ENCODE measurements around the gene TBX5.

The TBX5 gene

DNA sequence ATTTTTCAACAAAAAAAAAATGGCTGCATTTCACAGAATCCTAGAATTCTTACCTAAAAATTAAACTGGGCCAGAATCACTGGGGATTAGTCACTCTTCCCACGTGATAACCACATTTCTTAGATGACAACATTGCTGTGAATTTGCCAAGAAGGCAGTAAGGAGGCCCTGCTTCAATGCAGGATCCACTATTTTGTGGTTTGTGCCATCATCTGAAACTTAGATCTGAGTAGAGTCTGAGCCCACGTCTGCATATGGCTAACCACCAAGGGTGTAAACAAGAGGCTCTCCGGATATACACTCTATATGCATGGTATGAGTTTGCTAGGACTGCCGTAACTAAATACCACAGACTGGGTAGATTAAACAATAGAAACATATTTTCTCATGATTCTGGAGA, 24.4 kb upstream of the TBX5 start:
- DNase-seq, result no peak

DNA sequence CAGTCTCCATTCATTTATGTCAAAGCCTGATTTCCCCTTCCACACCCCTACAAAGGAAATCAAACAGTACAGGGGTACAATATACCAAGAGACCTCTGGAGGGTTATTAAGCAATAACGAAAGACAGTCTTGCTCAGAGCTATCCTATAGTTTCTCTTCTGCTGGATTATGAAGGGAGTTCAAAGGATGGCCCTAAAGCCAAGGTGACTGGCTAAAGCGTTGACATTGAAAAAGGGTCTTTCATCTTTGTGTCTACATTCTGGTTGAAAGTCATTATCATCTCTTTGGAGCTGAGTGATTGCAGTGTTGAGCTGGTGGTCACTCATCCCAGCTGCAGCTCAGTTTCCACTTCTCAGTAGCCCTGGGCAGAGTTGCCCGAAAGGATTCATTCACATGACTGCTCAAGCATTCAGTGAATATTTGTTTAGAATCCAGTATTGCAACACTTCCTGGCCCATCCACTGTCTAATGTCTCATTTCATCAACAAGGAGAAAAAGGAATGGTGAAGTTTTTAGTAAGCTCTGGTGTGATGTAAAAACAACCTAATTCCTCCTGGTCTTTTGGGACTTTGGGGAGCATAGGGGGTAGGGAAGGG, 19.2 kb upstream of the TBX5 start:
- DNase-seq, result no peak

DNA sequence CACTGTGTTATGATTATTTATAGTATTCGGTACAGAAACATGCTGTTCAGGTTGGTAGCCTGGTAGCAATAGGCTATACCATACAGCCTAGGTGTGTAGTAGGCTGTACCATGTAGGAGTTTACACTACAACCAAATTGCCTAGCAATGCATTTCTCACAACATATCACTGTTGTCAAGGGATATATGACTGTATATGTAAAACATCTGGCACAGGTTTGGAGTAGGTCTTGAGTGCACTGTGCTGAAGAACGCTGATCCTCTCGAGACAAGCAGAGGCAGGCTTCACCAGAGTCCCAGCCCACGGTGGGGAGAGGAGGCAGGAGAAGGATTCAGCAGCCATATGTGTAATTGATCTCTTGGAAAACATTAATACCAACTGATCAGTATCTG, 15.0 kb upstream of the TBX5 start:
- DNase-seq, result no peak

DNA sequence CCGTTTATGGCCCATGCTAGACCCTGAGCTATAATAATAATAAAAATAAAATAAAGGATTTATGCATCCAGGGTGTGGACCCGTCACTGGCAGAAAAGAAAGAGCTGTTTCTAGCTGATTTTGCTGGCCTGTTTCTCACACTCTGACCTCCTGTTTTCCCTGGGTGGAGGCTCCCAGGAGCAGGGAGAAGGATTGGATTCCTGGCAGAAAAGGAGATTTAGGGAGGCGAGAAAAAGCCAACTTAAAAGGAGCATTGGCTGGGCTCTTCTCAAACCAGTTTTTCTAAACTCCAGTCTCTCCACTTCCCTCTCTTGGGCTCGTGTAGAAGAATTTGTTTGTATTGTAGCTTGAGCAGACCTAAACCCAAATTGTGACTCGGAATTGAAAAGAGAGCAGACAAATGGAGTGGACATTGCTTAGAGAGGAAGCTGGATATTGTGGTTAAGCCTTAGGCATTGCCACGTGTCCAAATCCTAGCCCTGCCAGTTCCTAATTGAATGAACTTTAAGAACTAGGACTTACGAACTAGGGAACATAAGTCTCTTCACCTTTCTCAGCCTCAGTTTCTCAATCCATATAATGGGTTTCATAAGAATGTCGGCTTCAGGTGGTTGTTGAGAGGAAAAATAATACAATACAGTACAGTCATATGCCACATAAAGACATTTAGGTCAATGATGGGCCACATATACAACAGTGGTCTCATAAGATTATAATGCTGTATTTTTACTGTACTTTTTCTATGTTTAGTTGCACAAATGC, 14.4 kb upstream of the TBX5 start:
- DNase-seq, result no peak

DNA sequence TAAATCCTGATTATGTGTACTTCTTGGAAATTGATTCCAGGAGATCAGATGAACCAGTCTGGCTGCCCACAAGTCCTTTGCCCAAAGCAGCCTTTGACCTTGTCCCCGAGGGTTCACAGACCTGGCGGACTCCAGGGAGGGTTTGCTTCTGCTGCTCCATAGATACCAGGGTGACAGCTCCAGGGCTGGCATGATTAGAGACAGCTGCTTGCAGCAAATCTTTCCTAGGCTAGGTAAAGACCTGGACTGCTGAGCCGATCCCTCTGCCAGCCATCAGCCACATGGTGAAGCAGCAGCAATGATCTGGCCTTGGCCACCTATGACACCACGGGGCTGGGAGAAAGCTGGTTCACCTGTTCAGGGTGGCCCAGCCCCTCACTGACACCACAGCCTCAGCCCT, 10.1 kb upstream of the TBX5 start:
- no peak for DNase-seq

DNA sequence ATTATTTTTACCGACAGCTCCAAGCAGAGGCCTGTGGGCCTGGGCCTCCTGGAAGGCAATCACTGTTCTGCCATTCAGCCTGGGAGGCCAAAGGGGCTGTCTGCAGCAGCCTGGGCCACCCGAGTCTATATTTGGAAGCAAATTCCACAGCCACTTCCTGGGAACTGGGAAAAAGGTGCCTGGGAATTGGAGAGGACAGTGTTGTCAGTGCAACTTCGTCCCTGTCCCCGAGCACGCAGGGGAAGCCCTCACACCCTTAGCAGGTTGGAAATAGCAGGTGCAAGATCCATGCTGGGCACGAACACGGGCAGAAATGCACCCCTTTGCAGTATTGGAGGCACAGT, 9.6 kb upstream of the TBX5 start:
- DNase-seq, result no peak

DNA sequence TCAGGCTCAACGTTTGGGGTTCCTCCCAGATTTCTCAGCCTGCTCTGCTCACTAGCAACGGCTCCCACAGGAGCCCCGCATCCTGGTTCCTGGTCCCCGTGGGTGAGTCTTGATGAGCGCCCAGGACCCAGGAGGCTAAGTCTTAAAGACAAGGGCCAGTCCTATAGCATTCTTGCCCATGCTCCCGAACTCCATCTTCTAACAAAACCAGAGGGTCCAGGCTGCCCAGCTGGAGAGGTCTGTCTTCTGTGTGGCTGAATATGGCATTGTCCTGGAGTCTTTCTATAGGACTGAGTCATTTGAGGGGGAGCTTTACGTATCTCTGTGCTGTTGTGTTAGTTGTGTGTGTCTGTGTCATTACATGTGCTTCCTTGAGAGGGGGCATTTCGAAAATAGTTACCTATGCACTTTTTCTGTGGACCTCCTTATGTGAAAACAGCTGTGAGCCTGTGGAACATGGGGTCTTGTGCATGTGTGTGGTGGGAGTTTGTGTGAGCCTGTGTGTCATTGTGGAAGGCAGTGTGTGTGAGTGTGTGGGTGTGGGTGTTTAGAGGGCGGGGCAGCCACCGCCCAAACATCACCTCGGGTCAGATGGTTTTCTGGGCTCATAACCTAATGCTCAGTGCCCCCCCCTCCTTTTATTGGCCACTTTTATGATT, 9.1 kb upstream of the TBX5 start:
- no peak for DNase-seq

DNA sequence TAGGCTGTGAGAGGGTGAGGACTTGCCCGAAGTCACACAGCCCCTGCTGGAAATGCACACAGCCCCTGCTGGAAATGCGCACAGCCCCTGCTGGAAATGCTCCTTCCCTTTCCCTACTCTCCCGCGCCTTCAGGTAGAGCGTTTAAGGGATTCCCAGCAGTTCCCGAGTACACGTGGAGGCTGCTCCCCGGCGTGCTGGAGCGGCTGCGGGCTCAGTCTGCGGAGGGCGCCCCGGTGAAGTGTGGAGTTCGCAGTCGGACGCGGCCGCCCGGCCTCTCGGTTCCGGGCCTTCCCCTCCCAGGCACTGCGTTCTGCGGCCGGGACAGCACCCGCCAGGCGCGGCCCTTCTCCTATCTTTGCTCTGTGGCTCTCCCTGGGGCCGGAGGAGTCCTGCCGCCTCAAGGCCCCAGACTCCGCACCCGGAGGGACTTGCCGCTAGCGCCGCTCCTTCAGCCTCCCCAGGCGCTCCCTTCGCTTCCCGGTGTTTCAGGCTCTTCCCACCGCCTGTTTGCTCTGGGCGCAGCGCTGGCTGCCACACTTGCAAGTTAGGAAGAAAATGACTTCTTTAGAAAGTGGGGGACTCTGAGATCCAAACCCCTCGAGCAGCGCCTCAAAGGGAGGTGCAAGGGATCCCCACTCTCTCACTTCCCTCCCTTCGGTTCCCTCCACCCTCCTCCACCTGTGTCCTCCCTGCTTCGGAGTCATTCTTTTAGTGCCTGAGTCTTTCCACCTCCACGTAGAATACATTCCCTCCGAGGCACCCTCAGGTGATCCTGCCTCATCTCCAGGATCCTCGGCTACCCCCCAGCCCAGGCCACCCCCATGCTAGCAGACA, 8.3 kb upstream of the TBX5 start:
- no peak for DNase-seq

DNA sequence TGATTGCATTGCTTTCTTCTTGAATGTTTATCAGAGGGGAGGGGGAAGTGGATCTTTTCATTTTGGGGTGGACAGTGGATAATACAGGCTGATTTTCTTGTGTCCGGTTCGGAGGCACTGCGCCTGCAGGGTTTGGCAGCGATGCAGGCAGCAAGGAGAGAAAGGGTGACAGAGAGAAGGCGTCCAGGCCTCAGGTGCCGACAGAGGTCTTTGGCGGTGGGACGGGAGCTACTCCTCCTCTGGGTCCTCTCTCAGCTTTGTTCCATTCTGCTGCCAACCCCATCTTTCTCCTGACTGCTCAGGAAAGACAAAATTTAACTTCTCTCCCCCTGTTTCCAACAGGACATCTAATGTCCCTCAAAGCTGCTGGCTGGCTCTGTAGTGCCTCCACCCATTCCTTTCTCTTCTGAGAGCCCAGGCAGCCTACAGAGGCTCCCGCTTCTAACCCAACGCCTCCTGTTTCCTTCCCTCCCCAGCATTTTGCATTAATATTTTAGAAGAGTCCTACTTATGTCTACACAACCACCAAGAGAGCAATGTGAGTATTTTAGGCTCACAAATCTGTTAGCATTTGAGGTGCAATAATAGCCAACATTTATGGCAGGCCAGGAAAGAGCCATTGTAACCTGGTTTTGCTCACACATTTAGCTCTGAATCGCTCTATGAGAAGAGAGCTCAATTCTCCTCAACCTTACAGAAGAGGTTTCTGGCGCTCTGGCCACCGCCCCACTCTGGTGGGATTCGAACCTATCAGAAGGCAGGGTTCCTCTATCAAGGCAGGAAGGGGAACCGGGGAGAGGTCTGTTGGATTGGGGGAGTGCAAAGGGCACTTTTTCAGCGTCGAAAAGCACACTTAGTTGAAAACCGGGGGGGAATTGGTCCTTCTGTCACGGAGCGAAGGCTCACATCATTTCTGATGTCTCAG, 7.1 kb upstream of the TBX5 start:
- DNase-seq, result no peak

DNA sequence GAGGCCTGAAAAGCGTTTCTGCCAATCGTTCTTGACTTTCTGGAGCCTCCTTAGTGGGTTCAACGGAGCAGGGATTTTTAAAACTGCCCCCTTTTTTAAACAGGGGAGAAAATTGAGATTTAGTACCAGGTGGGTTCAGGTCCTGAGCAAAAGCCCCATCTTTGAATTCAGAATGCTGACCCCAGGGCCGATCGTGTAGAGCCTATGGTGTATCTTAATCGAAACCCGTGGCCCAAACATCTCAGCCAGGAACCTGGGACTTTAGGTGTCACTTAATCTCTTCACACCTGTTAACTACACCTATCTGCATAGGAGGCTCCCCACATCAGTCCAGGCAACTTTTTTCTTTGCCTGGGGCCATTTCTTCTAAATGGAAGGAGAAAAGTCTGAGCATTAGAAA, 6.4 kb upstream of the TBX5 start:
- DNase-seq, result no peak

DNA sequence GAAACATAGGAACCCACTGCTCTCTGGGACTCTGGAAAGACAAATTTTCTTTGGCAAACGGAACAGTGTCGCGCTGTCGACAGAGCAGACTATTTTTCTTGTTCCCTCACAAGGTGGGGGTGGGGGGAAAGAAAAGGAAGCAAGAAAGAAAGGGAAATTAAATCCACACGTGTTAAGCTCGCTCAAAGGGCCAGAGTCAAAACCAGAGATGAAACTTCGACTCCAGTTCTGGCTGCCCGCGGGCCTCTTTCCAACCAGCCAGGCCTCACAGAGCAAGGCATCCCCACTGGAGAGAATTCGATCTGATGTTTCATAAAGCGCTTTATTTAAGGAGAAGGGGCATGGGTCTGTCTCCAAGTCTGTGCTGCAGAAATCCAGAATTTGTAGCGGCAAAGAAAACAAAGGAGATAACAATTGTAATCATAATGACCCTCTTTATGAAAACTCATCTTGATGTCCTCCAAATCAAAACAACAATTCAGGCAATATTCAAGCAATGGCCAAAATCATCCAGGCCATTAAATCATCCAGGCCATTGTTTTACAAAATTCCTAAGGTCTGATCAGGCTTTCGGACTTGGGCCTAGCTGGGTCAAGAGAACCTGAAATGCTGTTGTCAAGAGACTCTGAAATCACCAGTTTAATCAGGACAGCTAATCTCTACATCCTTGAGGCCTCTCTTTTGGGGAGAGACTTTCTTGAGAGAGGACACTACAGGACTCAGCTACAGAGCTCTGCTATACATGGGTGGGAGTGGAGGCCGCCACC, 5.3 kb upstream of the TBX5 start:
- DNase-seq, result no peak

DNA sequence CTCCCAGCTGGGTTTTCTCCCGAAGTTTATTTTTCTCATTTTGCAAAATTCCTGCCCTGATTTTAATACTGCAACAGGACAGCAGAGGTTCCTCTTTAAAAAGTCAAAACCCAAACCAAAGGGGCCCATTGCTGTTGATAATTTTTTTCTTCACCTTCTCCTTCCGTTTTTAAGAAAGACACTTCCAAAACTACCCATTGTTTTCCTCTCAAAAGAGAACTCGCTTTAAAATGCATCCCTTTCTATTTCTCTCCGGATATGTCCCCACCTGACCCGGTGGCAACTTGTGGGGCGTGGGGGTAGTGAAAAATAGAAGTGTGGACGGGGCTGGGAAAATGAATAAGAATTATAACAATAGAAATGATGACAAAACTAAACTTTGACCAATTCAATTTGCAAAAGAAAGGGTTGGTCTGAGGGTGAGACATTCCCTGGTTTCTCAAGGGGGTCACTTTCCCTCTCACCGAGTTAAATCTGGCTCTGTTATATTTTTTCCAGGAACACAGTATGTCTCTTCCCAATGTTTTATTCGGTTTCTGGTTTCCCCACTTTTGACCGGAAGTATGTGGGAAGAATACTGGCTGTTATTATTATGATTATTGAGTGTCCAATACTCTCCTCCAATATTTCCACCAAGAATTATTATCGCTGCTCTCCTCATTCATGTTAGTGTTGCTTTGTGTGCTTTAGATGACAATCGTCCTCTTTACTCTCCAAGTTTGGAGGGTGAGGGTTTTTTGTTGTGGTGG, 4.1 kb upstream of the TBX5 start:
- no peak for DNase-seq

DNA sequence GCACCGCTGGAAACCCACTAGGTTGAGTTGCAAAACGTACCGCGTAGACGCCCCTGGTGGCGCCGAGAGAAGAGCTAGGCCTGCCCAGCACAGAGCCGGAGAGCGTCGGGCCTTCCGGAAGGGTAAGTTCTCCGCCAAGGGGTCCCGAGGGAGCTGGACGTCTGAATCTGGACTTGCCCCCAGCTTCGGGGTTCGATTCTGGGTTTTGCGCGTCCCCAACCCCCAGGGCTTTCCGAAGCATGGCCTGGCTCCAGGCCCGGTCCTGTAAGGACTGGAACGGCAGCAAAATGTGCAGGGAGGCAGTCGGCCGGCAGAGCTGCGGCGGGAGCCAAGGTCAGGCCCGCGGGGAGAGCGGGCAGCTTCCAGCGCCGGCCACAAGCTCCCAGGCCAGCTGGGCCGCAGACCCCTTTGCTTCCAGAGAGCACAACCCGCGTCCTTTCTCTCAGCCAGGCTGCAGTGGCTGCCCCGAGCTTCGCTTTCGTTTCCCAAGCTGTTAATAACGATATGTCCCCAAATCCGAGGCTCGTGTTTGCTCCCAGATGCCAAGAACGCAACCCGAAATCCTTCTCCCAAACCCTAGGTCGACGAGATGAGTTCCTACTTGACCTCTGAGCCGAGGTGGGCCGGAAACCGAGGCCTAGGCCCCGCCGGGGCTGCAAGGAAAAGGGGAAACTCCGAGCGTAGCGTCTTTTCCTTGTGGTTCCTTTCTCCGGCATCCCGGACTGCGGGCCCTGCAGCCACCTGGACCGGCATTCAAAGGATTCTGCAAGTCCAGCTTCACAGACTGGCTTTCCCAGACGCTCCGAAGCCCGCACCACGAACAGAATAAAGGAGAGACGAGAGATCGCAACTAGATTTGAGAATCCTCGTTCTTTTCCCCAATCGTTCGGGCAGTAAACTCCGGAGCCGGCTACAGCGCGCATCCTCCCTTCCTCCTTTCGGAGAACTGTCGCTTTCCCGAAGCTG, 3.2 kb upstream of the TBX5 start:
- DNase-seq, result no peak

DNA sequence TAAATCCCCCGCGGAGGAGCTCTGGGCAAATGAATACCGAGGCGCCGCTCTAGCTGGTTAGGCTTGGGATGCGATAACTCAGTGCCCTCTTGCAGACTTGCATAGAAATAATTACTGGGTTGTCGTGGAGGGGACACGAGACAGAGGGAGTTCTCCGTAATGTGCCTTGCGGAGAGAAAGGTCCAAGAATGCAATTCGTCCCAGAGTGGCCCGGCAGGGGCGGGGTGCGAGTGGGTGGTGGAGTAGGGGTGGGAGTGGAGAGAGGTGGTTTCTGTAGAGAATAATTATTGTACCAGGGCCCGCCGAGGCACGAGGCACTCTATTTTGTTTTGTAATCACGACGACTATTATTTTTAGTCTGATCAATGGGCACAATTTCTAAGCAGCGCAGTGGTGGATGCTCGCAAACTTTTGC, 2.5 kb upstream of the TBX5 start:
- DNase-seq, result no peak

DNA sequence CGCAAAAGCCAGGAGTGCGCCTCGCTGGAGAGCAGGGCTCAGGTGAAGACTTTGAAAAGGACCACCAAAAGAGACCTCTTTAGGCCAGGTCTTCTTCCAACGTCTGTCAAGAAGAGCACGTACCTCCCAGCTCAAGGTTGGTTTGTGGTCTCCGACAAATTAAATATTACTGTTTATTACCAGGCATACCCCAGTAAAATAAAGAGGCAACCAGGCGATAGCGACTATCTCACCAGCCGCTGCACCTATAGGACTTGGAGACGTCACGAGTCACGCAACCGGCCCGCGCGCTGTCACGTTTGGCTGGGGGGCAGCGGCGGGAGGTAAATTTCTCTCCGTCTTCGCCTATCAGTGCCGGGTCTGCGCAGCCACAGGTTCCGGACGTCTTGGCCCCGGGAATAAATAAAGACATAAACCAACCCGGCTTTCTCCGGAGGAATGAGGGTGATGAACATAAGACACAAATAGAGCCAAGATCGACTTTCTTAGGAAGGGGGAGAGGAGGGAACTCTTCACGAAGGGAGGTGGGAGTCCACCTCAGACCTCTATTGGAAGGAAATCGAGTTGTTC, 2.0 kb upstream of the TBX5 start:
- DNase-seq, result no peak

DNA sequence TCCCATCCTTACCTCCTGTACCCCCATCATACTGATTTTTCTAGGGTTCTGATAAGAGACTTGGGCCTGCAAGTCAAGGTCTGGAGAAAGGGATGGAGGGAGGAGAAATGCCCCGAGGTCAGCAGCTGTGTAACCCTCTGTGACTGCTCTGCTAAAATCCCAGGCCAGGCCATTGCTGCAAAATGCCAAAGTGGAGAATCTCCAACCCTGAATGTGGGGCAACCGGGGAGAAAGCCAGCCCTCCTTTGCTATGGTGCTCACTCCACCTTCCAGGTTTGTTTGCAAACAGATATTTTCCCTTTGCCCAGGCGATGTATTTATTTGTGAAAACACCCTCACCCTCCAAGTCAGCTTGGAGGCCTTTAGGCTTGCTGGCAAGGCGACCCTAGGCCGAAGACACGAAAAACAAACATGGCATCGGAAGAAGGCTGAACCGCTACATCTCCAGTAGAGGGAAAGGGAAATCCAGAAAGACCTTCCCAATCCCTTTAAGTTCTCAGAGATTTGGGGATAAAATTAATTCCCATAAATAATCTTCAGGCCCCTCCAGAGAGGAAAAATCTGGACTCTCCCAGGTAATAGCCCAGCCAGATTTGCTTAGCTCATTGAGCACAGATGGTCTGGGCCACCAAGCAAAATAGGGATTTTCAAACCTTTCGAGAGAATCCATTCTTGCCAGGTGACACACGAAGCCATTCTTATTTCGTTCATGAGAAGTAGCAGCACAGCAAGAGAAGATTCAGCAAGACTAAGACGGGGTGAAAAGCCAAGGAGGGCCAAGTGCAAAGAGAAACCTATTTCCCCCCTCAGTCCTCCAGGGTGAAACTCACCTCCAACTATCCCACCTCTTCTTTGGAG, 1.3 kb upstream of the TBX5 start:
- DNase-seq, result no peak

DNA sequence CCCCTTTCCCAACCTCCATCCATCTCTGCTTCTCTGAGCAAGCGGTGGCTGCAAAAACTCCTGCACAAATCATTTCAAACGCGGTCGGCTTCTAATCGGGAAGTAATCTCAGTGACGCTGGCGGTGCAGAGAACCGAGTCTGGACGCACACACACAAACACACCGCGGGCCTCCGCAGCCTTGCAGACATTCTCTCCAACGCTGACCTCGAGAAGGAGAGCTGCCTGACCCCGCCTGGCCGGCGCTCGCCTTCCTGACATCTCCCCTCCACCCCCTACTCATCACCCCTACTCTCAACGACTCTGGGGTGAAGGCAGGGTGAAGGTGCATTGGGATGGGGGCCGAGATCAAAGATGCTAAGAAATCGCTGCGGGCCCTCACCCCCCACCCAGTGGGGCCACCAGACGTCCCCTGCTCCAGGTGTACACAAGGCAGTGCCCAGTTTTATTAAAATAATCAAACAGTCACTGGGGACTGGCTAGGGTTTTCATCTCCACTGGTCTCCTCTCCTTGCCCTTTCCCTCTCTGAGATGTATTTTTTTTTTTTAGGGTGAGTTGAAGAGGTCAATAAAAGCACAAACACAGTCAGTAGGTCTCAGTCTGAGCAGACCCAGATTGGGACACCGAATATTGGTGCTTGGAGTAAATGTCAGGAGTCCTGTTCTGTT, 506 bp upstream of the TBX5 start:
- DNase-seq, result no peak

All from activated naive CD4-positive, alpha-beta T cell treated with Interleukin-2 at 50 U/mL for 16 hours (primary cell).